Heart right ventricle (tissue), 16 donors: ENCODE measurements around the gene C6orf120. TPM values are rescaled to one million over a fixed set of nuclear protein-coding genes. Genes with fewer than 3 reads are reported as not detected.

Experiments
- ATAC-seq, 8 donors: fragments of 200-7000 bp; cut with Tn5 transposase; one replicate each; pipeline ENCODE4 v1.9.1; 2020; ENCODE audit warnings: mild to moderate bottlenecking in 8 of 8, moderate library complexity in 8 of 8, moderate number of reproducible peaks in 1 of 8
- DNase-seq, 2 donors: peaks; one replicate each; pipeline ENCODE4 v3.0.0-alpha.2; 2020
- H3K27ac ChIP-seq, 10 donors: fragments of 200-600 bp; sonication (generic) in 2 of 10; one replicate each; pipeline versions ENCODE4 v1.5.0 to v1.8.0; 2020 to 2022; ENCODE audit warnings: mild to moderate bottlenecking in 3 of 10
- H3K27me3 ChIP-seq, 7 donors: fragments of 200-600 bp; one replicate each; pipeline ENCODE4 v1.8.0; 2021 to 2022; ENCODE audit warnings: mild to moderate bottlenecking in 2 of 7
- H3K36me3 ChIP-seq, 9 donors: fragments of 200-600 bp; sonication (generic) in 1 of 9; one replicate each; pipeline versions ENCODE4 v1.5.0 to v1.8.0; 2020 to 2022; ENCODE audit warnings: mild to moderate bottlenecking in 2 of 9
- H3K4me1 ChIP-seq, 9 donors: fragments of 200-600 bp; sonication (generic) in 1 of 9; one replicate each; pipeline versions ENCODE4 v1.5.0 to v1.8.0; 2020 to 2022; ENCODE audit warnings: mild to moderate bottlenecking in 4 of 9
- H3K4me3 ChIP-seq, 10 donors: fragments of 200-600 bp; sonication (generic) in 2 of 10; one replicate each; pipeline versions ENCODE4 v1.5.0 to v1.8.0; 2020 to 2022; ENCODE audit warnings: mild to moderate bottlenecking in 7 of 10, moderate library complexity in 2 of 10
- H3K9me3 ChIP-seq, 11 donors: fragments of 200-600 bp in 10 of 11; sonication (generic) in 2 of 11; one replicate each; pipeline versions ENCODE4 v1.5.0 to v1.8.0; 2013 to 2022; ENCODE audit warnings: mild to moderate bottlenecking in 2 of 11, control low read depth in 1 of 11, moderate library complexity in 1 of 11
- CTCF ChIP-seq, 9 donors: fragments of 200-600 bp; sonication (generic) in 2 of 9; IDR thresholded peaks; one replicate each; pipeline versions ENCODE4 v1.5.0 to v1.8.0; 2021 to 2022; ENCODE audit warnings: antibody characterized with exemption in 9 of 9, mild to moderate bottlenecking in 5 of 9, moderate library complexity in 1 of 9
- WGBS, 2 donors: extraction: QIAGEN DNeasy Blood & Tissue Kit; methylation state at CpG; one replicate each; pipeline ENCODE4 v1.1.7; 2013; ENCODE audit warnings: inconsistent platforms in 1 of 2; 5-methylcytosine and 5-hydroxymethylcytosine counted together
- intact Hi-C, 10 donors: fragments of 100-400 bp; cut with DNase I; formaldehyde crosslinking; loops; one replicate each; pipeline versions ENCODE4 v1.11.1 to v1.14.2; 2022
- long read RNA-seq, 3 donors: library from polyadenylated mRNA; unstranded; transcript quantifications; one replicate each; pipeline ENCODE4 v2.0.0, GENCODE V29; 2020 to 2021
- polyA plus RNA-seq, 2 donors: library from polyadenylated mRNA; stranded (reverse); fragments of 200-250 nt; gene quantifications; one replicate each; pipeline ENCODE4 v1.2.3, GENCODE V29; 2013
- total RNA-seq, 10 donors: library from RNA; stranded (reverse); fragmentation: NEBNext Ultra II Directional in 3 of 10; extraction: Animal tissue kit (Norgen Biotek cat#: 25700) in 3 of 10; gene quantifications; one replicate each; pipeline versions ENCODE4 v1.2.1 to v1.2.4, GENCODE V29; 2021 to 2023
- donor health status: Arrhythmogenic right ventricular cardiomyopathy.
- donor health status: ischemic (EF 13 %, LVEDD 7.1; RV severe dilation, severe dysfunction).
- donor health status: healthy with polysubstance abuse.
- donor health status: DM: no; HTN: yes; CAD: no.
- donor health status: DM: no; HTN: no; CAD: no.
- donor health status: ischemic (EF 25% LVEDD 6.9; RV normal size, moderate dysfunction).
- donor health status: ischemic (EF 25% LVEDD 5.7; RV mildly dilated, moderate dysfunction).
- donor health status: healthy.
- donor health status: DM: yes; HTN: yes; CAD: no.
- donor health status: Ischemic cardiomyopathy.
- donor health status: ischemic (EF 35%, LVEDD 5.7; RV mildly dilated, moderate dysfunction).
- donor health status: nonischemic (EF 11% LVEDD 7.7; RV severe dilation, severe dysfunction).
- donor health status: DM: yes; HTN: yes; CAD: no.
- donor health status: PGD.
- donor health status: ischemic (EF 29% LVEDD 5.4; RV normal size, mild dysfunction).
- donor health status: nonischemic (EF 23%, LVEDD 6.1; RV moderate dilation, normal function).

The C6orf120 gene
- total RNA-seq, result 10 to 100 TPM; 12.4 to 18.9 (median 14.1) TPM
- 10 to 100 TPM in 1 of 2 donors, 1 to 10 TPM in 1; 2.4 to 10.9 TPM for polyA plus RNA-seq
- long read RNA-seq, donor 1, transcript C6orf120-201 (1 exons, 2,667 nt), result major isoform, 49 of 50 reads
- long read RNA-seq, donor 1, partial matches to known transcripts, result 0 of 50 reads
- long read RNA-seq, donor 1, other reads (novel, unspliced or antisense), result 1 of 50 reads
- long read RNA-seq, donor 2, transcript C6orf120-201 (1 exons, 2,667 nt), result major isoform, 73 of 73 reads
- long read RNA-seq, donor 2, partial matches to known transcripts, result 0 of 73 reads
- long read RNA-seq, donor 2, other reads (novel, unspliced or antisense), result 0 of 73 reads
- long read RNA-seq, donor 3, transcript C6orf120-201 (1 exons, 2,667 nt), result major isoform, 77 of 79 reads
- long read RNA-seq, donor 3, partial matches to known transcripts, result 0 of 79 reads
- long read RNA-seq, donor 3, other reads (novel, unspliced or antisense), result 2 of 79 reads

GRCh38 chr6:169701954-169702839 lies at the start of gene C6orf120, which contains the start of gene WDR27:
C6orf120 (plus strand) TSS chr6:169702126; CDS start chr6:169702460, 334 bp downstream.
WDR27 (minus strand) TSS chr6:169702029; CDS start chr6:169689005, 13,024 bp downstream.
- WGBS, 2 donors, result 1% methylated on average over 92 of the region's 92 CpGs
- H3K27ac ChIP-seq, result peak within 1 kb of the TSS; percentile 83 to 98 (median 94)
- peak; percentile 98 to 99 (median 98) for ATAC-seq
- peak; percentile 96 to 97 for DNase-seq
- H3K36me3 ChIP-seq, result peaks cover 0 to 37% (median 0%) of the 10 kb centered on the region in 9 donors
- intact Hi-C loops, result loop anchor here in 1 of 10 donors (5.0 kb wide), 1 partner anchor 50 kb away; the partner anchor contains the start of genes DYNLT2 and ERMARD
- H3K4me3 ChIP-seq, result peak within 1 kb of the TSS; percentile 78 to 97 (median 88)
- peaks cover 3 to 63% (median 44%) of the 10 kb centered on the region in 9 donors for H3K4me1 ChIP-seq
- TF ChIP-seq CTCF (IDR thresholded peaks at IDR 0.05), result peak in 3 of 9 donors; percentile 15 to 29 (median 28)
- H3K27me3 ChIP-seq, result no peaks in the 10 kb centered on the region
- H3K9me3 ChIP-seq, result no peaks in the 10 kb centered on the region

GRCh38 chr6:169652896-169653295 lies 49.0 kb upstream of the C6orf120 start:
- no peaks in the 10 kb centered on the region for H3K27me3 ChIP-seq
- no peaks in the 10 kb centered on the region for H3K9me3 ChIP-seq
- DNase-seq (no peak), ATAC-seq (no peak)
- H3K4me3 ChIP-seq, result no peak overlapping the region
- TF ChIP-seq CTCF (IDR thresholded peaks at IDR 0.05), result no peak
- peaks cover 0 to 7% (median 0%) of the 10 kb centered on the region in 9 donors for H3K4me1 ChIP-seq
- peaks cover 0 to 24% (median 0%) of the 10 kb centered on the region in 9 donors for H3K36me3 ChIP-seq
- intact Hi-C loops, result loop anchor here in 1 of 10 donors (10.0 kb wide), 1 partner anchor 698 kb away; no protein-coding TSS in a partner anchor
- WGBS, 2 donors, result 97 to 98% methylated on average over 11 of the region's 11 CpGs
- H3K27ac ChIP-seq, result no peak overlapping the region

- no peak for TF ChIP-seq CTCF (IDR thresholded peaks at IDR 0.05)
- H3K4me1 ChIP-seq, result peaks cover 0 to 7% (median 0%) of the 10 kb centered on the region in 9 donors
- DNase-seq (no peak), ATAC-seq (peak in 2 of 8 donors; percentile 38 to 46)
- 79% methylated on average over 6 of the region's 6 CpGs for WGBS, 2 donors
- H3K27me3 ChIP-seq, result no peaks in the 10 kb centered on the region
- H3K27ac ChIP-seq, result peak overlapping the region in 3 of 10 donors; percentile 66 to 73 (median 71)
- intact Hi-C loops, result loop anchor here in 1 of 10 donors (10.0 kb wide), 1 partner anchor 699 kb away; no protein-coding TSS in a partner anchor
- H3K4me3 ChIP-seq, result peak overlapping the region in 4 of 10 donors; percentile 58 to 62 (median 60)
- H3K36me3 ChIP-seq, result peaks cover 0 to 32% (median 0%) of the 10 kb centered on the region in 9 donors
- H3K9me3 ChIP-seq, result no peaks in the 10 kb centered on the region
Measured at GRCh38 chr6:169653691-169654090, 48.2 kb upstream of the C6orf120 start.
